CD4-positive, alpha-beta T cell treated with Interleukin-15 for 1 hour (primary cell): ENCODE results near the gene ABHD17A.
"Not testable (repeated sequence)": the region's sequence is repeated elsewhere in the genome, so short reads cannot be mapped to it uniquely, and the experiment has no call there.

Experiments
- DNase-seq: peaks from one replicate; pipeline ENCODE4 v3.0.0-alpha.2; 2020

ABHD17A gene

DNA sequence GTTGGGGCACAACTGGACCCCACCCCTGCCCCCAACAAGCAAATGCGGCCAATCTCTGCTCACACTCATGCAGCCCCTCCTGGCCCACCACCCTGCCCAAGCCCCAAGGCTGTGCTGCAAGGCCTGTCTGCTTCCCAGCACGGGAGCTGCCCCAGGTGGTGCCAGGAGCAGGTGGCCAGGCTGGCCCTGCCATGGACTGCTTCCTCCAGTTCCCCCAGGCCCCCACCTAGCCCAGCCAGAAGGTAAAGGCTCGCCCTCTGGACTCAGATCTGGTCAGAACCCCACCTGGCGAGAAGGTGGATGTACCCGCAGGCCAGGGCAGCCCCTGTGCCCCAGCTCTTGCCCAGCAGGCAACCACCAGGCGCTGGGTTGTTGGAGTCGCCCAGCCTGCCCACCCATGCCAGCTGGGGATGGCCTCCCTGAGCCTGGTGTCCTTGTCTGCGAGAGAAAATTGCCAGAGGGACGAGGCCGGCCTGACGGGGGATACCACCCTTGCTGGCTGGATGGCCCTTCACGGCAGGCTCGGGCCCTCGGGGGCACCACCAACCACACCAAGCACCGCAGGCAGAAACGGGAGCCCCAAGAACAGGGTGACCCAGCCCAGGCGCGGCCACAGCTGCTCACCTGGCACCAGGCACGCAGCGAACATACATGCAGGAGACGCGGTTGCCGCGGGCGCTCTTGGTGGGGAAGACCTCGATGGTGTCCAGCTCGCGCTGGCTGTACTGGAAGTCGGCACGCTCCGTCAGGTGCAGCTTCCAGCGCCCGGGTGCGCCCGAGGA is 4.5 kb downstream of the ABHD17A start:
- no peak for DNase-seq

DNA sequence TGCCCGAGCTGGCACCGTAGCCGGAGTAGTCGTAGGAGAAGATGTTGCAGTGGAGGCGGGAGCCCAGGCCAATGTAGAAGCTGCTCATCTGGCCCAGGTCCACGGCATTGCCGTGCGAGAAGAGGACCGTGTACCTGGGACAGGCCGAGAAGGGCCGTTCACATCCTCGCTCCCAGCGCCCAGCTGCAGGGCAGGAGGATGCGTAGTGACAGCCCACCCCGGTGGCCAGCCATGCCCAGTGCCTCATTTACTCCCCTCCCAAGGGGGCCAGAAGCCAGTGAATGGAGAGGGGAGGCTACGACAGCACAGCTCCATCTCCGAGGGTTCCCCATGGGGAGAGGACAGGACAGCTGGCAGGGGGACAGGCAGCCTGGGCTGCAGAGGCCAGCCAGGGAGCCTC is 5.3 kb downstream of the ABHD17A start:
- not testable (repeated sequence) for DNase-seq

- DNase-seq = not testable (repeated sequence)
These were observed 6.7 kb downstream of the ABHD17A start for GRCh38 chr19:1878583-1878982.

- not testable (repeated sequence) for DNase-seq
These were observed 8.0 kb downstream of the ABHD17A start for GRCh38 chr19:1877280-1877660.

GRCh38 chr19:1876496-1877279 is 8.6 kb downstream of the ABHD17A start:
- DNase-seq = not testable (repeated sequence)

GRCh38 chr19:1875646-1876495 is 9.4 kb downstream of the ABHD17A start:
- DNase-seq = peak; percentile 87

DNA sequence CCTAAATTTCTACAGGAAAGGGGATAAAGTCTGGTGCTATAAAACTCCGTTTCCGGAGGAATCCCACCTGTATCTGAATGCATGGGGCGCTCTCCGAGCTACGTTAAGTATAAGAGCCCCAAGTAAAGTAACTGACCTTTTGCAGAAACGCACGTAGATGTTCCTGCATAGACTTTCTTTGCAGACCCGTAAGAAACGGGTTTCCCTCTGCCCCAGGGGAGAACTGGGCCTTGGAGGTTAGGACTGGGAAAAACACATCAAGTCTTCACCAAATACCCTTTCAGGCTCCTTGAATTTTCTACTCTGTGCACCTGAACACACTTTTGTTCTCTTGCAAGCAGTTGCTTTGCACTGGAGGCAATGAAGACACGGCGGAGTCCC is 10.0 kb downstream of the ABHD17A start:
- not testable (repeated sequence) for DNase-seq

DNA sequence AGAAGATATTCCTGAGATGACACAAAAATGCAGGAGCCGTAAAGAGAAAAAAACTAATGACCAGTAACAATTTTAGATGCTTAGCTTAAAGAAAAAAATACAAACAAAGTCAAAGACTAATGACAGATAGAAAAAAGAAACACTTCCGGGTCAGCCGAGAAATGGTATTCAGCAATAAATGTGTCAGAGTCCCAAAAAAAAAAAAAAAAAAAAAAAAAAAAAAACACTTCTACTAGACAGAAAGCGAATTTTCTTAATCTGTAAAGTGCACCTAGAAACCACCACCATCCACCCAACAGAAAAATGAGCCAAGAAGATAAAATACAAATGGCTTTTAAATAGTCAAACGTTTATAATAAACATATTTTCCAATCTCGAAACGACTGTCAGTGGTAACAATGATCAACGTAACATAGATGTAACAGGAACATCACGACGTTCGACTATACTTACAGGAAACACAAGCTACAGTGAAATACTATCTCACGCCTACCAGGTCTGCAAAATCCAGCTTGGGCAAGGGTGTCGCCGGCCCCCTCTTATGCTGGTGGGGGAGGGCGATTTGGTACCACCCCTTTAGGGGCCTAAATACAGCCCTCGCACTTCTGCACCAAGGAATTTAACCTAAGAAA is 10.6 kb downstream of the ABHD17A start:
- no peak for DNase-seq

- DNase-seq = no peak
These were observed 11.5 kb downstream of the ABHD17A start for GRCh38 chr19:1873524-1874473.

- DNase-seq = no peak
These were observed 12.3 kb downstream of the ABHD17A start for GRCh38 chr19:1872807-1873523.

GRCh38 chr19:1871630-1872029 is 13.7 kb downstream of the ABHD17A start:
- no peak for DNase-seq

GRCh38 chr19:1871140-1871597 is 14.1 kb downstream of the ABHD17A start:
- no peak for DNase-seq

DNA sequence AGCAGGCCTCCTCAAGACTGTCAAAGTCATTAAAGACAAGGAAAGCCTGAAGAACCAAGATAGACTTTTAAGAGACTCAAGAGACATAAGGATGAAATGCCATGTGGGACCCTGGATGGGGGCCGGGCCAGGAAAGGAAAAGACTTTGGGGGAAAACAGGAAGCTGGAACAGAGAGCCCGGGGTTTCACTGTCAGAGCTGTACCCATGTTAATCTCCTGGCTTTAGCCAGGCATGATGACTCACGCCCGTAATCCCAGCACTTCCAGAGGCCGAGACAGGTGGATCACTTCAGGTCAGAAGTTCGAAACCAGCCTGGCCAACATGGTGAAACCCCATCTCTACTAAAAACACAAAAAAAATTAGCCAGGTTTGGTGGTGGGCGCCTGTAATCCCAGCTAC is 16.3 kb downstream of the ABHD17A start:
- no peak for DNase-seq

DNA sequence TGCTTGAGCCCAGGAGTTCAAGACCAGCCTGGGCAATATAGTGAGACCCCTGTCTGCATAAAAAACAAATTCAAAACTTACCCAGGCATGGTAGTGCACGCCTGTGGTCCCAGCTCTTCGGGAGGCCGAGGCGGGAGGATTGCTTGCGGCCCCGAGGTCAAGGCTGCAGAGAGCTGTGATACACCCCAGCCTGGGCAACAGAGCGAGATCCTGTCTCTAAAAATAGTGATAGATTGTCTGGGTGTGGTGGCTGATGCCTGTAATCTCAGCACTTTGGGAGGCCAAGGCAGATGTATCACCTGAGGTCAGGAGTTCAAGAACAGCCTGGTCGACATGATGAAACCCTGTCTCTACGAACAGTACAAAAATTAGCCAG is 18.0 kb downstream of the ABHD17A start:
- DNase-seq = no peak

DNA sequence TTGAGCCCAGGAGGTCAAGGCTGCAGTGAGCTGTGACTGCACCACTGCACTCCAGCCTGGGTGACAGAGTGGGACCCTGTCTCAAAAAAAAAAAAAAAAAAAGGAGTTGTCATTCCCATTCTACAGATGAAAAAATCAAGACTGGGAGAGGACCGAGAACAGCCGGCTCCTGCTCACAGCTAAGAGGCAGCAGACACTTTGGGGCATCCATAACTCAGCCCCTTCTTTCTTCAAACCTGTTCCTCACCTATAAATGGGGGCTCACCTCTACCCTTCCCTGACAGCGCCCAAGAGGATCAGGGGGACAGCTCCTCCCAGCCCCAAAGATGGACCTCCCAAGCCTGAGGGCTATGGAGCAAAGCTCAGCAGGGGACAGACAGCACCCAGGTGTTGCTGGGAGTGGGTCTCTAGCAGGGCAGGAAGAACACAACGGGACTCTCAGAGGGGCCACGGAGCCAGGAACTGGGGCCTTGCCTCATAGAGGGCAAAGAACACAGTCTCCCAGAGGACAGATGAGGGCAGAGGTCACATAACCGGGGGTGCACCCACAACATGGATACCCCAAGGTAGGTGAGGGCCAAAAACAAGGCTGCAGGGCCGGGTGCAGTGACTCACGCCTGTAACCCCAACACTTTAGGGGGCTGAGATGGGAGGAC is 18.5 kb downstream of the ABHD17A start:
- no peak for DNase-seq

DNA sequence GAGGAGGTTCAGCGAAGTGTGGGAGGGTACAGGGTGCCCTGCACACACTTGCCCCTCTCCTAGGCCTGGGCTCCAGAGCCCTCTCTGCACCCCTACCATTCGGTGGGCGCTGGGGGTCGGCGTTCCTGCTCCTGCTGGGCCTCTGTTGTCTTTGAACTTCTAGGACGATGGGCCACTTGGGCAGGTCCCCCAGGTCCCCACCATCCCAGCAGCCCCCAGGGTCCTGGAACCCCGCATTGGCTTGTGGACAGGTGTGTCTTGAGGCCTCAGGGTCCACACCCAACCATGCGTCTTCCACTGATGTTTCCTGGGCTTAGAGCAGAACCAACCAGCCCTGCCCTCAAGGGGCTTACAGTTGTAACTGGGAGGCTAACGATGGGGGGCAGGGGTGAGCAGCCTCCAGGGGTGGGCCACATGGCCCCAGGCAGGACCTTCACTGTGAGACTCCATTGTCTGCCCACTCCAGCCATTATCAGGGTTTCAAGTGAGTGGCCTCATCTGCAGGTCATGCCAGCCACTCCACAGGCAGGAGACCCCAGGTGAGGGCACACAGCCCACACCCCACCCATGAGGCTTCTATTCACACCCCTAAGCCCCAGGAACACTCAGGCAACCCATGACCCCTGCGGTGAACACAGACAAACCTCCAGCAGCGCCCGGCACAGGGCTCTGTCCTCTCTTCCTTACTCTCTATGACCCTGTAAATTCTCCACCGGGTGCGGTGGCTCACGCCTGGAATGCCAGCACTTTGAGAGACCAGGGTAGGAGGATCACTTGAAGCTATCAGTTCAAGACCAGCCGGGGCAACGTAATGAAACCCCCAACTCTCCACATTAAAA is 19.9 kb downstream of the ABHD17A start:
- DNase-seq = no peak

GRCh38 chr19:1864480-1865171 is 20.7 kb downstream of the ABHD17A start:
- peak; percentile 71 for DNase-seq

- DNase-seq = peak; percentile 91
These were observed 21.4 kb downstream of the ABHD17A start for GRCh38 chr19:1863638-1864479.
